HEK293 (cell line): ENCODE measurements around the gene MRPL46.

Experiments
- CTCF ChIA-PET: fragments of 350-600 bp; formaldehyde crosslinking; extraction: SDS; loops from one replicate; lab custom pipeline; 2021; ENCODE audit warnings: antibody characterized with exemption; lab: Yijun Ruan, JAX
- POLR2A ChIA-PET: fragments of 300-600 bp; formaldehyde crosslinking; extraction: SDS; loops from one replicate; lab custom pipeline; 2020; ENCODE audit warnings: antibody characterized with exemption, inconsistent platforms; lab: Yijun Ruan, JAX
- H3K27ac ChIP-seq: fragments of 200-500 bp; sonication (Bioruptor generic); 2 replicates; pipeline ENCODE4 v1.5.1; 2014; ENCODE audit warnings: low read depth, low read length, control low read depth, inconsistent platforms; ENCODE audit errors: extremely low read depth
- H3K36me3 ChIP-seq, 2 experiments: fragments of 200-500 bp in 1 of 2; sonication (Bioruptor generic) in 1 of 2; 1 replicate in 1 of 2; 2 replicates in 1 of 2; pipeline ENCODE4 v1.5.1; 2014 to 2017; ENCODE audit warnings: inconsistent platforms in 2 of 2, low read length in 2 of 2; ENCODE audit not compliant: control insufficient read depth in 2 of 2, insufficient read depth in 1 of 2
- H3K4me1 ChIP-seq: fragments of 200-500 bp; sonication (Bioruptor generic); 2 replicates; pipeline ENCODE4 v1.5.1; 2014; ENCODE audit warnings: mild to moderate bottlenecking, low read length, inconsistent platforms; ENCODE audit not compliant: control insufficient read depth, insufficient read depth
- H3K4me3 ChIP-seq: 2 replicates; pipeline ENCODE4 v1.5.1; 2011; ENCODE audit warnings: low read depth, mild to moderate bottlenecking, control low read depth, low read length, moderate library complexity
- H3K9me3 ChIP-seq: fragments of 200-500 bp; sonication (Bioruptor generic); 2 replicates; pipeline ENCODE4 v1.5.1; 2014; ENCODE audit warnings: low read depth, low read length, inconsistent platforms; ENCODE audit not compliant: control insufficient read depth, insufficient read depth
- BCL11A ChIP-seq: fragments of 450-650 bp; formaldehyde crosslinking; IDR thresholded peaks from 2 replicates; pipeline ENCODE4 v1.5.1; 2016; ENCODE audit warnings: low read depth, missing biosample characterization, missing genetic modification characterization
- CTCF ChIP-seq: fragments of 450-650 bp; formaldehyde crosslinking; IDR thresholded peaks from 2 replicates; pipeline ENCODE4 v1.5.1; 2016; ENCODE audit warnings: missing biosample characterization, missing genetic modification characterization
- PRDM1 ChIP-seq: fragments of 450-650 bp; formaldehyde crosslinking; IDR thresholded peaks from 2 replicates; pipeline ENCODE4; 2016; ENCODE audit warnings: missing biosample characterization, missing genetic modification characterization
- SCRT1 ChIP-seq: fragments of 450-650 bp; formaldehyde crosslinking; IDR thresholded peaks from 2 replicates; pipeline ENCODE4 v1.5.1; 2016; ENCODE audit warnings: missing biosample characterization, missing genetic modification characterization, borderline replicate concordance
- YY2 ChIP-seq: fragments of 450-650 bp; formaldehyde crosslinking; IDR thresholded peaks from 2 replicates; pipeline ENCODE4 v1.5.1; 2016; ENCODE audit warnings: missing biosample characterization, missing genetic modification characterization
- ZBTB20 ChIP-seq: fragments of 450-650 bp; formaldehyde crosslinking; IDR thresholded peaks from 2 replicates; pipeline ENCODE4 v1.5.1; 2016; ENCODE audit warnings: missing biosample characterization, missing genetic modification characterization
- ZNF280C ChIP-seq: fragments of 450-650 bp; formaldehyde crosslinking; IDR thresholded peaks from 2 replicates; pipeline ENCODE4 v1.5.1; 2016; ENCODE audit warnings: missing biosample characterization, missing genetic modification characterization
- ZNF335 ChIP-seq: fragments of 450-650 bp; formaldehyde crosslinking; conservative IDR thresholded peaks from 2 replicates; pipeline ENCODE4 v1.5.1; 2016; ENCODE audit warnings: missing biosample characterization, missing genetic modification characterization
- ZNF473 ChIP-seq: fragments of 450-650 bp; formaldehyde crosslinking; IDR thresholded peaks from 2 replicates; pipeline ENCODE4 v1.5.1; 2017; ENCODE audit warnings: missing biosample characterization, missing genetic modification characterization
- ZNF701 ChIP-seq: fragments of 450-650 bp; formaldehyde crosslinking; IDR thresholded peaks from 2 replicates; pipeline ENCODE4 v1.5.1; 2016; ENCODE audit warnings: missing biosample characterization, missing genetic modification characterization
- ZNF768 ChIP-seq: fragments of 450-650 bp; formaldehyde crosslinking; IDR thresholded peaks from 2 replicates; pipeline ENCODE4 v1.5.1; 2018; ENCODE audit warnings: missing biosample characterization, mild to moderate bottlenecking, missing genetic modification characterization
- ZNF843 ChIP-seq: fragments of 450-650 bp; formaldehyde crosslinking; IDR thresholded peaks from 2 replicates; pipeline ENCODE4 v1.5.1; 2016; ENCODE audit warnings: missing biosample characterization, missing genetic modification characterization
- ZSCAN23 ChIP-seq: fragments of 450-650 bp; formaldehyde crosslinking; IDR thresholded peaks from 2 replicates; pipeline ENCODE4 v1.5.1; 2016; ENCODE audit warnings: missing biosample characterization, missing genetic modification characterization
- ZSCAN4 ChIP-seq: fragments of 450-650 bp; formaldehyde crosslinking; IDR thresholded peaks from 2 replicates; pipeline ENCODE4 v1.5.1; 2017; ENCODE audit warnings: missing biosample characterization, missing genetic modification characterization

MRPL46 gene

GRCh38 chr15:88467935-88468528, 844 bp upstream of the MRPL46 start:
- H3K36me3 ChIP-seq, result peaks cover 34 to 68% of the 10 kb centered on the region in 2 experiments
- no peaks in the 10 kb centered on the region for H3K9me3 ChIP-seq
- POLR2A ChIA-PET, result interaction anchor here (0.7 to 2.7 kb wide), 15 partner anchors 10 to 171 kb away, joined by 3 to 19 read pairs (median 4); partner anchors contain the start of genes AEN and ISG20
- CTCF ChIA-PET, result interaction anchor here (0.6 to 3.5 kb wide), 7 partner anchors 12 to 1228 kb away, joined by 3 to 22 read pairs (median 3); no protein-coding TSS in a partner anchor
- peak overlapping the region; percentile 96 for H3K4me3 ChIP-seq
- peak overlapping the region; percentile 83; the same call in 1 of the 2 replicates for H3K27ac ChIP-seq
- peaks cover 4% of the 10 kb centered on the region; the same call in 1 of the 2 replicates for H3K4me1 ChIP-seq
- TF ChIP-seq ZNF768 (tag by site-specific recombination) (no peak), CTCF (tag by site-specific recombination) (peak; percentile 35; the same call in 1 of the 2 replicates), ZNF473 (tag by site-specific recombination) (no peak), ZNF701 (tag by site-specific recombination) (no peak), ZNF280C (tag by site-specific recombination) (no peak), ZNF843 (tag by site-specific recombination) (no peak)

- H3K4me3 ChIP-seq, result no peak overlapping the region
- H3K4me1 ChIP-seq, result peaks cover 4% of the 10 kb centered on the region; the same call in 1 of the 2 replicates
- TF ChIP-seq BCL11A (tag by site-specific recombination), result no peak
- no peak for TF ChIP-seq ZSCAN4 (tag by site-specific recombination)
- TF ChIP-seq ZNF335 (tag by site-specific recombination), result peak; percentile 48
- TF ChIP-seq SCRT1, result no peak
- no peak for TF ChIP-seq YY2 (tag by site-specific recombination)
- no peak for TF ChIP-seq ZNF701 (tag by site-specific recombination)
- TF ChIP-seq ZBTB20 (tag by site-specific recombination), result no peak
- no peak for TF ChIP-seq ZSCAN23
- TF ChIP-seq PRDM1 (tag by site-specific recombination), result peak; percentile 20; the same call in 1 of the 2 replicates
- H3K36me3 ChIP-seq, result peaks cover 43 to 67% of the 10 kb centered on the region in 2 experiments
- no peak overlapping the region for H3K27ac ChIP-seq
- ChIA-PET CTCF (interaction anchor here (0.6 to 3.1 kb wide), 3 partner anchors 10 to 553 kb away, joined by 3 to 26 read pairs (median 4); no protein-coding TSS in a partner anchor), POLR2A (interaction anchor here (2.7 kb wide), 1 partner anchor 156 kb away, joined by 12 read pairs; the partner anchor contains the start of gene AEN)
- no peaks in the 10 kb centered on the region for H3K9me3 ChIP-seq
These were observed 1.5 kb downstream of the MRPL46 start for GRCh38 chr15:88465633-88466224.
